Fibroblast of villous mesenchyme (primary cell): ENCODE measurements around the gene ATP11A. TPM values are rescaled to one million over a fixed set of nuclear protein-coding genes. Genes with fewer than 3 reads are reported as not detected.

Experiments
- DNase-seq: peaks from one replicate; pipeline ENCODE4 v3.0.0-alpha.2; 2010; ENCODE audit warnings: low read depth
- H3K4me3 ChIP-seq: 2 replicates; pipeline ENCODE4 v1.5.1; 2011; ENCODE audit warnings: low read depth, mild to moderate bottlenecking, low read length
- CTCF ChIP-seq: IDR thresholded peaks from 2 replicates; pipeline ENCODE4 v1.5.1; 2012; ENCODE audit warnings: low read depth, mild to moderate bottlenecking, low read length; ENCODE audit not compliant: insufficient read depth
- total RNA-seq: library from RNA; depleted of rRNA; stranded (reverse); fragments of >200 nt; gene quantifications from 2 replicates; pipeline ENCODE4 v1.2.3, GENCODE V29; 2012

The ATP11A gene
- total RNA-seq, 1 donor, result 6.9 TPM

GRCh38 chr13:112897956-112898620 lies 208.2 kb downstream of the ATP11A start:
- DNase-seq, result no peak
- no peak overlapping the region for H3K4me3 ChIP-seq
- TF ChIP-seq CTCF, result no peak

GRCh38 chr13:112898621-112899280 lies 208.9 kb downstream of the ATP11A start:
- DNase-seq, result no peak
- no peak for TF ChIP-seq CTCF

DNA sequence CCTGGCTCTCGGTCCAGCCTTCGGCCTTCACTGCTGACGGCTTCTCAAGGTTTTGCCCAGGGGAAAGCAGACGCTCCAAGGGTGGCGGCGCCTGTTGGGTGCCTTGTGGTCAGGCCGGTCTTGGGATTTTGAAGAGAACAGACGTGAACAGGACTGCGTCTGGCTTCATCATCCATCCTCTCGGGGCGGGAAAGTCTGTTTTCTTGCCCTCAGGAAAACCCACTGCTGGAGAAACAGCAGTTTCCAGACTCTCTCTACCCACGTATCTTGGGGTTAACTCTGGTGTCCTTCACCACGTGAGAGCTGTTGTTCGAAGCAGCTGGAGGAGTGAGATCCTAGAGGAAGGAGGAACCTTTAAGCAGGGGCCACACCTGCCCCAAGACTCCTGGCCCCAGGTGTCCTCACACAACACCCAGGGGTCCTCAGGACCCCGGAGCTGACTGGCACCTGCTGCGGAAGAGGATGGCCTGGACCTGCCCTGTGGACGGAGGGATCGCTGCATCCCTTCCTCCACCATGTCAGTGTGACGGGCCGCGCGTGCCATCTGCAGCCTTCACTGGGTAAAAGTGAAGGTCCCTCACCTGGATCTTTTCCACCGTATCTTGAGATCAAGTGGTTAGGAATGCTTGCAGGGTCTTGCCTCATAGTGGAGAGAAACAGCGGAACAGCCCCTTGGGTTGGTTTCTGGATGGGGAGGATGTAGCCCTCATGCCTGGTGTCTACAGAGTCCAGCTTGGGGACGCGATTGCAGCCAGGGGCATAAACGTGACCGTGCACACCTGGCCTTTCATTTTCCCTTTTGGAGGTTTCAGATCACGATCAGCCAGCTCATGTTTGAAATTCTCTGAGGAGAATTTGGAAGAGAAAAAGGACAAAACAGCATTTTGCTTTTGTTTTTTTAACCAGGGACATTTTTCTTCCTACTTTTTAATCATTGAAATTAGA lies 209.7 kb downstream of the ATP11A start:
- no peak overlapping the region for H3K4me3 ChIP-seq
- no peak for DNase-seq
- no peak for TF ChIP-seq CTCF

More at GRCh38 chr13:112898621-112899280, 208.9 kb downstream of the ATP11A start:
- H3K4me3 ChIP-seq, result no peak overlapping the region

DNA sequence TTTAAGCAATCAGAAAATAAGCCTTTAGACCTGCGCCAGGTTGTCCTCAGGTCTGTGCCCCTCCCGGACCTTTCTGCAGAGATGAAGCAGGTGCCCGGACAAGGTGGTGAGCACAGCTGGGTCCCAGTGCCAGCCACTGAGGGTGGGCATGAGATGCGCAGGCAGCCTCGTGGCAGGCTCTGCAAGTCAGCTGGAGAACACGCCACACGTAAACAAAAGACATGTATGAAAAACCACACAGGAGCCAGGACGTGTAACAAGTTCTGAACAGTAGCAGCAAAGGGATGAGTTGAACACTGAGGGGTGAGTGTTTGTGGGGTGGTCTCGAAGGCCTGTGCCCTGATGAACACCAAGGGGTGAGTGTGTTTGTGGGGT lies 210.4 kb downstream of the ATP11A start:
- no peak for TF ChIP-seq CTCF
- H3K4me3 ChIP-seq, result no peak overlapping the region
- no peak for DNase-seq

GRCh38 chr13:112900691-112901091 lies 210.9 kb downstream of the ATP11A start:
- no peak for DNase-seq
- H3K4me3 ChIP-seq, result no peak overlapping the region
- TF ChIP-seq CTCF, result no peak

DNA sequence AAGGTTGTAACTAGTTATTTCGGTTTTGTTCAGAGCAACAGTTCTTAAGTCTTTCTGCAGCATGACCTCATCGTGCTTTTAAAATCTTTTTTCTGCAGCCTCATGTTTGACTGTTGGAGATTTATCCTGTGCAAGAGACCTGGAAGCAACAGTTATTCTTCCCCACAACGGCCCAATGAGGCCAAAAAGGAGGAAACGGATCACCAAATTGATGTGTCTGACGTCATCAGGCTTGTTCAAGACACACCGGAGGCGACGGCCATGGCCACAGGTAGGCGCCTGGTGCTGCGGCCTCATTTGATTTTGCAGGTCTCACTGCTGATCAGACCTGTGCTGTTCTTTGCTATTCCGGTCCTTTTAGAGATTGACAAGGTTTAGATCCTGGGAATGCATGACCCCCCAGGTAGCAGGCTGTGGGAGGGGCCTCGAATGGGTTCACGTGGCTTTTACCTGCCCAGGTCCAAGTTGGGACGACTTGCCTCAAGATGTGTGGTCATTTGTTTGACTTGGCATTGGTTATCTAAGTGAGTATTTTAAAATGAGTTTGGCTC lies 212.3 kb downstream of the ATP11A start:
- no peak for DNase-seq
- no peak for TF ChIP-seq CTCF
- H3K4me3 ChIP-seq, result no peak overlapping the region
